ENCODE results near the gene ZBED5.
"Not testable (repeated sequence)": the region's sequence is repeated elsewhere in the genome, so short reads cannot be mapped to it uniquely, and the experiment has no call there.

ZBED5 gene

DNA sequence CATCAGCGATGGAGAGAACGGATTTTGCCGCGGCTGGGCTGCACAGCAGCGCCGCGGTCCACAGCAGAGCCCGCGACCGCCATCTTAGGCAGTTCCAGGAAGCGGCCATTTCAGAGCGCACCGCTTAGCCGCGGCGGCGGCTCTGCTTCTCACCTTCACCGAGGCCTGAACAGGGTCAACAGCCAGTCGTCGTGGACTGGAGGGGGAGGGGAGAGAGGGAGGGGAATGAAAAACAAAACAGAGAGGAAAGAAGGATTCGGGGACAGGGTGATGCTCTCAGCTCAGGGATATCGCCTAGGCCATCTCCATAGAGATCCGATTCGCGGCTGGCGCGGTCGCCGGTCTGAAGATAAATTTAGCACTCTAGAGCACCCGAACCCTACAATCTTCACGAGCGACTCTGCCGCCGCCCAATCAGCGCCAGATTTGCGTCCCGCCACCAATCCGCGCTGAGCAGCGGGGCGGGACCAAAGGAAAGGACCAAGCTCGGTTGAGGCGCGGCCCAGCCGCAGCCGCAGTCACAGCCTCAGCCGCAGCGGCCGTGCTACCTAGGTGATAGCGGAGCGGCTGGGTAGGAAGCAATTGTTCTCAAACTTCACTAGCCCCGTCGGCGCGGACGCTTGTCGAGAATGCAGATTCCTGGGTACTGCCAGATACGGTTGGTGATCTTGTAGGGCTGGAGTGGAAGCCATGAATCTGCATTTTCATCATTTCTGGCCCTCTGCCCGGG lies at the start of gene ZBED5:
ZBED5 (minus strand) TSS at position 345 of the 730 bp plus-strand sequence. CDS start 3,108 bp downstream, outside the sequence.
- DNase-seq: peak; percentile 98

DNA sequence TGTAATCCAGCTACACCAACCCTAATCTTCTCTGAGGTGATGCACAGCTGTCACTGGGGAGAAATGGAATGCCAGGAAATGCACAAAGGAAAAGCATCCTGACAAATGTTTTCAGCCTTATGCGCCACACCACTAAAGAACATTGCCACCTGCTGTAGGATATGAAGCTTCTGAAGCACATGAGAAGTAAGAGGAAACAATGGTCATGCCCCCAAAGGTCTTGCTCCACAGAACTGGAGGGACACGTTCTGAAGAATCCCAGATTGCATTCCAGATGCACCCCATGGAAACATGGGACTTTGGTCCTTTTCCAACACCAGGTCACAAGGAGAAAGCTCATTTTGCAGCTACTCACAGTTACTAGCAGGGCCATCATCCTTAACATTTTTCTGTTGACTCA lies 48.7 kb upstream of the ZBED5 start:
- peak; percentile 81 for DNase-seq

DNA sequence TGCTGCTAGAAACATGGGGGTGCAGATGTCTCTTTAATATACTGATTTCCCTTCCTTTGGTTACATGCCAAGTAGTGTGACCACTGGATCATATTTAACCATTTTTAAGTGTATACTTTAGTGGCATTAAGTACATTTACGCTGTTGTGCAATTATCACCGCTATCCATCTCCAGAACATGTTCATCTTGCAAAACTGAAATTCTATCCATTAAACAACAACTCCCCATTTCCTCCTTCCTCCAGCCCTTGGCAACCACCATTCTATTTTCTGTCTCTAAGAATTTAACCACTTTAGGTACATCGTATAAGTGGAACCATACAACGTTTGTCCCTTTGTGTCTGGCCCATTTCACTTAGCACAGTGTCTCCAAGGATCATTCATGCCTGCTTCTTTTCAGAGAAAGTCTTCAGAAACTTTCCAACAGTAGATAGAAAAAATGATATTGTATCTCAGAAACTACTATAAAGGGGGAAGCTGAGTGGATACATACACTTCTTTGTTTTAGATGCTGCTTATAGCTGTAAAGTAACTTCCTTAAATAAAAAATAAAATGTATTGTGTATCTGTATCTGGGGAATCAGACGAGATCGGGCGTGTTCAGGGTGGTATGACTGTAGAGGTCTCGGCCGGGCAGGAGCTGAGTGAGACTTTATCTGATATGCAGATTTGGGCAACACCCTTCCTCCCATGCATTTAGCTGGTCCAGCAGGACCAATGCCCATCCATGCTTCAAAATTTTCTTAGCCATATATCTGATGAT lies 44.6 kb upstream of the ZBED5 start:
- no peak for DNase-seq

- no peak for DNase-seq
Measured at GRCh38 chr11:10900681-10901415, 43.0 kb upstream of the ZBED5 start.

GRCh38 chr11:10899121-10899830 lies 41.4 kb upstream of the ZBED5 start:
- DNase-seq: no peak

GRCh38 chr11:10898763-10899025 lies 40.8 kb upstream of the ZBED5 start:
- no peak for DNase-seq

GRCh38 chr11:10898003-10898762 lies 40.3 kb upstream of the ZBED5 start:
- DNase-seq: no peak

DNA sequence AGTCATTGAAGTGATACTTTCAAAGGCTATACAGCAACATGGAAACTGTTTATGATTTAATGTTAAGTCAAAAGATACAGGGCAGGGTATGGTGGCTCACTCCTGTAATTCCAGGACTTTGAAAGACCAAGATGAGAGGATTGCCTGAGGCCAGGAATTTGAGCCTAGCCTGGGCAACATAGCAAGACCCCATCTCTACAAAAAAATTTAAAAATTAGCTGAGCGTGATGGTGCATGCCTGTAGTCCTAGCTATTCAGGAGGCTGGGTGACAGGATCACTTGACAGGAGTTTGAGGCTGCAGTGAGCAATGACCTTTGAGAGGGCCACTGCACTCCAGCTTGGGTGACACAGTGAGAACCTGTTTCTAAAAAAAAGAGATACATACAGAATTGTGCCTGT lies 39.3 kb upstream of the ZBED5 start:
- DNase-seq: no peak

GRCh38 chr11:10896493-10896892 lies 38.6 kb upstream of the ZBED5 start:
- DNase-seq: no peak

- DNase-seq: no peak
Measured at GRCh38 chr11:10895285-10895684, 37.4 kb upstream of the ZBED5 start.

- no peak for DNase-seq
Measured at GRCh38 chr11:10894666-10895065, 36.8 kb upstream of the ZBED5 start.

DNA sequence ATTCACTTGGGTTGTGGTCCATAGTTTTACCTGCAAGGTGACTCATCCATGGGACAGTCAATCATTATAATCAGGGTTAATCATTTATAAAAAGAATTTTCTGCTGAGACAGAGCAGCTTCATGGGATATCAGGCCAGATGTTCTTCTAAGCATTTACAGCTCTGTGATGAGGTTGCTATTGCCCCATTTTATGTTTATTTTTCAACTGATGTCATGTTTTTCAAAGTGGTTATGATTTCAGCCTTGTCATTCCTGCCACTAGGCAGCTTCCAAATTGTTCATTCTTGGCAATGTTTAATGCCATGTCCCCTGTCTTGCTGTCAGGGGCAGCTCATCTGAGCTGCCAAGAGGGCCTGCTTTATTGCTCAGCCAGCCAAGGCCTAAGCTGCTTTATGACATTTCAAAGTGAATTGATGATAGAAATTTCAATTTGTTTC lies 35.9 kb upstream of the ZBED5 start:
- DNase-seq: peak; percentile 72

GRCh38 chr11:10892250-10892649 lies 34.4 kb upstream of the ZBED5 start:
- DNase-seq: no peak

DNA sequence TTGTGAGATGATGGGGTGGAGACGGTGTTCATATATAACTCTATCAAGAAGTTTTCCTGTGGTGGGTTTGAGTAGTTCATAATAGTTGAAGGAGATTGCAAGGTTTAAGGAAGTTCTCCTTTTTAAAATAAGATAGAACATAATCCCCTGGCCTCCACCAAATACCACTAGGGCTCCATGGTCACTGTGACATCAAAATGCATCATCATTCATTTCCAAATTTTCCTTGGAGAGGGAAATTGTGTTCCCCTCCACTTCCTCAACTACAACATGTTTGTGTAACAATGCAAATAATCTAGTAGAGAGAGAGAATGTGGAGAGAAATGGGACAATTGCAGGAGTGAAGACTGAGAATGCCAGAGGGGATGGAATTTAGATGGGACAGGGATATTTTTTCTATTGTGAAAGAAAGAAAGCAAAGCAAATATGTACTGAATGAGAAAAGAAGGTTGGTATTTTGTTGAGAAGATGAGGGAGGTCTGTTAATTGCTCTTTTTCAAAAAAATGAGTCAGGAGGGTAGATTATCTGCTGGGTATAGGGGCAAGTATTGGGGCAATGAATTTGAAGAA lies 33.4 kb upstream of the ZBED5 start:
- DNase-seq: no peak

GRCh38 chr11:10890083-10890482 lies 32.2 kb upstream of the ZBED5 start:
- DNase-seq: not testable (repeated sequence)

- DNase-seq: no peak
Measured at GRCh38 chr11:10887307-10887706, 29.5 kb upstream of the ZBED5 start.

DNA sequence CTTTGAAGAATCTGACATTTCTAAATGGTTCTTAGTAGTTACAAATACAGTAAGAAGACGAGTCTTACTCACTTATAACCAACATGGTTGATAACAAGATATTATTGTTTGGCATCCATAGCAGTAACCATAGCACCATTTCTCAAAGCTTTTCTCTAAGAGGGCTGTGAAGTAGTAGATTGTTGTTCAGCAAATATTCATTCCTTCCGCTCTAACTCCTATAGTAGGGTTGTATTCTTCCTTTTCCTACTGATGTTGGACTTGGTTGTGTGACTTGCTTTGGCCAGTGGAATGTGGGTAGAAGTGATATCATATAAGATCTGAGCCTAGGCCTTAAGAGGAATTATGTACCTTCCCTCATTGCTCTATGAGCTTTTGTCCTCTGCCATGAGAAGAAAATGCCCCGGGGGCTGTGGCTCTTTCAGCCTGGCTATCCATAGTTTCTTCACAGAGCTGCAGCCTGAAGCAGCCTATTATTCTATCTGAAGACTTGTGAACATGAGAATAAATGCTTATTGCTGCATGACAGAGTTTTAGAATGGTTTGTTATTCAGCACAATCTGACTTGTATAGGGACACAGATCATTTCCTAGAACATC lies 28.9 kb upstream of the ZBED5 start:
- DNase-seq: no peak

- DNase-seq: no peak
Measured at GRCh38 chr11:10885703-10886363, 28.0 kb upstream of the ZBED5 start.

- not testable (repeated sequence) for DNase-seq
Measured at GRCh38 chr11:10884292-10884691, 26.4 kb upstream of the ZBED5 start.

DNA sequence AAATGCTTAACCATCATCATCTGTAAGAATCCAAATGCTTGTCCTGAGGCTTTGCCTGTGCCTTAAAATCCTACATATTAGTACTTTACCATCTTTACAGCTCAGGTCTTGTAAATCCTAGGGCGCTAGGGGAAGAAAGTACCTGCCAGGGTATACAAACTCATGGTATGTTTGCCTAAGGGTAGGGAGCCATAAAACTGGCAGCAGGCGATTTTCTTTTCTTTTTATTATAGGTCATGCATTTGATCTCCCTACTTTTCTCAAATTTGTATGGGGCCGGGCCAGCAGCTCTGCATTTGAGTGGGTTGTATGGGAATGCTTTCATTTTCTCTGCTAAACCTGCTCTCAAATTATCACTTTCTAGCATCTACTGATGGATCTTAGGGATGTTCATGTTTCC lies 24.0 kb upstream of the ZBED5 start:
- no peak for DNase-seq
